ENCODE results near the gene ARIH1.
"Not testable (repeated sequence)": the region's sequence is repeated elsewhere in the genome, so short reads cannot be mapped to it uniquely, and the experiment has no call there.

Gene ARIH1

GRCh38 chr15:72468103-72468502 is 6.0 kb upstream of the ARIH1 start:
- Histone ChIP-seq H3K79me2 (ENCODE audit: control insufficient read depth, insufficient read depth, low read length, unreplicated experiment) (peaks cover 4% of the 10 kb centered on the region), H3K4me3 (ENCODE audit: low read depth, low read length) (no peak overlapping the region), H3K36me3 (ENCODE audit: insufficient read depth, low read length) (0 out of 2 replicates have a peak, but pooled peaks cover 3% of the 10 kb centered on the region), H3K27me3 (ENCODE audit: insufficient read depth, low read length) (no peaks in the 10 kb centered on the region), H3K27ac (ENCODE audit: low read depth, low read length) (no peak overlapping the region), H3K4me1 (ENCODE audit: control insufficient read depth, insufficient read depth, low read length, unreplicated experiment) (peaks cover 2% of the 10 kb centered on the region), H2AFZ (ENCODE audit: low read length, unreplicated experiment) (no peak overlapping the region)

- H2AFZ ChIP-seq (ENCODE audit: low read length, unreplicated experiment), result peak overlapping the region; percentile 94
- peaks cover 41% of the 10 kb centered on the region for H3K79me2 ChIP-seq (ENCODE audit: control insufficient read depth, insufficient read depth, low read length, unreplicated experiment)
Measured at GRCh38 chr15:72472992-72473610, 1.0 kb upstream of the ARIH1 start.

DNA sequence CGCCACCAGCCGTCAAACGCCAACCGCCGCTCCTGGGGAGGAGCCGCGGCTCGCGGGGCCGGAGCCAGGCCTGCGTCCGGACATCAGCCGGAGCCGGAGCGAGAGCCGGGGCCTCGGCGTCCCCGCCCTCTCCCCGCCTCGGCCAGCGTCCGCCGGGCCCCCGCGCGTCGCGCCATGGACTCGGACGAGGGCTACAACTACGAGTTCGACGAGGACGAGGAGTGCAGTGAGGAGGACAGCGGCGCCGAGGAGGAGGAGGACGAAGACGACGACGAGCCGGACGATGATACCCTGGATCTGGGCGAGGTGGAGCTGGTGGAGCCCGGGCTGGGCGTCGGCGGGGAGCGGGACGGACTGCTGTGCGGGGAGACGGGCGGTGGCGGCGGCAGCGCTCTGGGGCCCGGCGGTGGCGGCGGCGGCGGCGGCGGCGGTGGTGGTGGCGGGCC is 359 bp downstream of the ARIH1 start:
- H3K27me3 ChIP-seq (ENCODE audit: insufficient read depth, low read length), result no peaks in the 10 kb centered on the region
- H2AFZ ChIP-seq (ENCODE audit: low read length, unreplicated experiment), result no peak overlapping the region
- H3K27ac ChIP-seq (ENCODE audit: low read depth, low read length), result peak overlapping the region; percentile 99
- peaks cover 54% of the 10 kb centered on the region for H3K79me2 ChIP-seq (ENCODE audit: control insufficient read depth, insufficient read depth, low read length, unreplicated experiment)
- peaks cover 15% of the 10 kb centered on the region for H3K4me1 ChIP-seq (ENCODE audit: control insufficient read depth, insufficient read depth, low read length, unreplicated experiment)
- peaks cover 24% of the 10 kb centered on the region for H3K36me3 ChIP-seq (ENCODE audit: insufficient read depth, low read length)
- peak overlapping the region; percentile 93 for H3K4me3 ChIP-seq (ENCODE audit: low read depth, low read length)

More at GRCh38 chr15:72472992-72473610, 1.0 kb upstream of the ARIH1 start:
- peaks cover 15% of the 10 kb centered on the region for H3K4me1 ChIP-seq (ENCODE audit: control insufficient read depth, insufficient read depth, low read length, unreplicated experiment)
- H3K36me3 ChIP-seq (ENCODE audit: insufficient read depth, low read length), result peaks cover 14% of the 10 kb centered on the region
- H3K27me3 ChIP-seq (ENCODE audit: insufficient read depth, low read length), result no peaks in the 10 kb centered on the region
- H3K27ac ChIP-seq (ENCODE audit: low read depth, low read length), result peak overlapping the region; percentile 99
- peak overlapping the region; percentile 93 for H3K4me3 ChIP-seq (ENCODE audit: low read depth, low read length)

DNA sequence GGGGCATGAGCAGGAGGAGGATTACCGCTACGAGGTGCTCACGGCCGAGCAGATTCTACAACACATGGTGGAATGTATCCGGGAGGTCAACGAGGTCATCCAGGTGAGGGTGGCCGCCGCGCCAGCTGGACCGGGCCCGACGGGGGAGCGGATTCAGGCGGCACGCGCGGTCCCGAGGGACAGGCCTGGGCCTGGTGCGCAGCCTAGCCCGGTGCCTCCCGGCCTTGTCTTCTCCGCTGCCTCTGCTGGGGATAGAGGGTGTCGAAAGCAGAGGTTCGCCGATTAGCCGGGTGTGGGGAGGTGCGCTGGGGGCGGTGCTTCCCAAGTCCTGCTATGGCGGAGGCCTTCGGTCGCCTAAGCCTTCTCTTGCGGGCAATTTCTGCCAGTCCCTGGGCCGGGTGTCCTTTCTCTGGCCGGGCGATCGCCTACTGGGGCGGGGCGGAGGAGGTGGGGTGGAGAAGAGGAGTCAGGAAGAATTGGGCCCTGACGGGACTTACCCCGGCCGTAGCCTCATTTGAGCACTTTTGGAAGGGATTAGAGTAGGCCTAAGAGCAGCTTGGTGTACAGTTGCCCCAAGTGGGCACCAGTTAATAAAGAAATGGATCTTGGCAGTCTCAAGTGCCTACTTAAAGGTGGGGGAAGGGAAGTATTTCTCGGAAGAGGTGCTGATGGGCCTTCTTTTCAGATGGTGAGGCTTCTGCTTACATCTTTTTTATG is 940 bp downstream of the ARIH1 start:
- peaks cover 24% of the 10 kb centered on the region for H3K36me3 ChIP-seq (ENCODE audit: insufficient read depth, low read length)
- peak overlapping the region; percentile 56 for H2AFZ ChIP-seq (ENCODE audit: low read length, unreplicated experiment)
- H3K79me2 ChIP-seq (ENCODE audit: control insufficient read depth, insufficient read depth, low read length, unreplicated experiment), result peaks cover 60% of the 10 kb centered on the region
- peak overlapping the region; percentile 99 for H3K27ac ChIP-seq (ENCODE audit: low read depth, low read length)
- no peaks in the 10 kb centered on the region for H3K27me3 ChIP-seq (ENCODE audit: insufficient read depth, low read length)
- peak overlapping the region; percentile 93 for H3K4me3 ChIP-seq (ENCODE audit: low read depth, low read length)
- H3K4me1 ChIP-seq (ENCODE audit: control insufficient read depth, insufficient read depth, low read length, unreplicated experiment), result peaks cover 15% of the 10 kb centered on the region

GRCh38 chr15:72475674-72476073 is 1.5 kb downstream of the ARIH1 start:
- H3K27me3 ChIP-seq (ENCODE audit: insufficient read depth, low read length), result no peaks in the 10 kb centered on the region
- peaks cover 66% of the 10 kb centered on the region for H3K79me2 ChIP-seq (ENCODE audit: control insufficient read depth, insufficient read depth, low read length, unreplicated experiment)
- H3K27ac ChIP-seq (ENCODE audit: low read depth, low read length), result peak overlapping the region; percentile 99
- H2AFZ ChIP-seq (ENCODE audit: low read length, unreplicated experiment), result no peak overlapping the region
- peaks cover 25% of the 10 kb centered on the region for H3K36me3 ChIP-seq (ENCODE audit: insufficient read depth, low read length)
- H3K4me3 ChIP-seq (ENCODE audit: low read depth, low read length), result peak overlapping the region; percentile 93
- peaks cover 15% of the 10 kb centered on the region for H3K4me1 ChIP-seq (ENCODE audit: control insufficient read depth, insufficient read depth, low read length, unreplicated experiment)

DNA sequence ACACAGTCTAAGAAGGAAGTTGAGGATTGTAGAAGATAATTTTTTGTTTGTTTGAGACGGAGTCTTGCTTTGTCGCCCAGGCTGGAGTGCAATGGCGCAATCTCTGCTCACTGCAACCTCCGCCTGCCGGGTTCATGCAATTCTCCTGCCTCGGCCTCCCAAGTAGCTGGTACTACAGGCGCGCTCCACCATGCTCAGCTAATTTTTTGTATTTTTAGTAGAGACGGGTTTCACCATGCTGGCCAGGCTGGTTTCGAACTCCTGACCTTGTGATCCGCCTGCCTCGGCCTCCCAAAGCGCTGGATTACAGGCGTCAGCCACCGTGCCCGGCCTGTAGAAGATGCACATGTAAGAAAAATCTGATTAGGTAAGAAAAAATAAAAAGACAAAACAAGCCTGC is 2.2 kb downstream of the ARIH1 start:
- peak overlapping the region; percentile 93 for H3K4me3 ChIP-seq (ENCODE audit: low read depth, low read length)
- not testable (repeated sequence) for H2AFZ ChIP-seq (ENCODE audit: low read length, unreplicated experiment); H3K27me3 ChIP-seq (ENCODE audit: insufficient read depth, low read length)
- peaks cover 28% of the 10 kb centered on the region for H3K36me3 ChIP-seq (ENCODE audit: insufficient read depth, low read length)
- H3K4me1 ChIP-seq (ENCODE audit: control insufficient read depth, insufficient read depth, low read length, unreplicated experiment), result peaks cover 15% of the 10 kb centered on the region
- H3K79me2 ChIP-seq (ENCODE audit: control insufficient read depth, insufficient read depth, low read length, unreplicated experiment), result peaks cover 72% of the 10 kb centered on the region
- H3K27ac ChIP-seq (ENCODE audit: low read depth, low read length), result peak overlapping the region; percentile 99; the same call in 1 of the 2 replicates

DNA sequence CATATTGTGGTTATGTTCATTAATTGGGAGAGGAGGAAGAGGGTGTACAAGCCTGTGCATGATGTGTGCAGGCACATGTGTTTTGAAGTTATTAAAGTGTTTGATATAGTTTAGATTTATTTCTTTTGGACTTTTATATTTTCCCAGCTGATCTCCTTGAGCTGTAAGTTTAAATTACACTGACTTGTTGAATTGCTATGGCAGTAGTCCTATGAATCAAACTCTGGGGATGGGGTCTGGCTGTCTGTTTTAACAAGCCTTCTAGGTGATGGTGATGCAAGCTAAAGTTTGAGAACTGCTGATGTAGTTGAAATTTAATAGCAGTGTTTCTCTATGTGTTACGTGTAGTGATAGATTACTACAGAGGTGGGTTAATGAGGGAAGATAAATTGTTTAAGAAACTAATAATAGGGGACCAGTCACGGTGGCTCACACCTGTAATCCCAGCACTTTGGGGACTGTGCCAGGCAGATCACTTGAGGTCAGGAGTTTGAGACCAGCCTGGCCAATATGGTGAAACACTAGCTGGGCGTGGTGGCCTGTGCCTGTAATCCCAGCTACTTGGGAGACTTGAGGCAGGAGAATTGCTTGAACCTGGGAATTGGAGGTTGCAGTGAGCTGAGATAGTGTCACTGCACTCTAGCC is 7.0 kb downstream of the ARIH1 start:
- Histone ChIP-seq H3K4me3 (ENCODE audit: low read depth, low read length) (no peak overlapping the region), H3K79me2 (ENCODE audit: control insufficient read depth, insufficient read depth, low read length, unreplicated experiment) (peaks cover 95% of the 10 kb centered on the region), H2AFZ (ENCODE audit: low read length, unreplicated experiment) (no peak overlapping the region), H3K27me3 (ENCODE audit: insufficient read depth, low read length) (no peaks in the 10 kb centered on the region), H3K4me1 (ENCODE audit: control insufficient read depth, insufficient read depth, low read length, unreplicated experiment) (peaks cover 19% of the 10 kb centered on the region), H3K36me3 (ENCODE audit: insufficient read depth, low read length) (peaks cover 38% of the 10 kb centered on the region), H3K27ac (ENCODE audit: low read depth, low read length) (no peak overlapping the region)

GRCh38 chr15:72482275-72482674 is 8.1 kb downstream of the ARIH1 start:
- Histone ChIP-seq H3K79me2 (ENCODE audit: control insufficient read depth, insufficient read depth, low read length, unreplicated experiment) (peaks cover 93% of the 10 kb centered on the region), H3K27ac (ENCODE audit: low read depth, low read length) (no peak overlapping the region), H3K36me3 (ENCODE audit: insufficient read depth, low read length) (peaks cover 29% of the 10 kb centered on the region), H3K4me1 (ENCODE audit: control insufficient read depth, insufficient read depth, low read length, unreplicated experiment) (peaks cover 18% of the 10 kb centered on the region), H3K4me3 (ENCODE audit: low read depth, low read length) (no peak overlapping the region), H3K27me3 (ENCODE audit: insufficient read depth, low read length) (no peaks in the 10 kb centered on the region), H2AFZ (ENCODE audit: low read length, unreplicated experiment) (no peak overlapping the region)

GRCh38 chr15:72483279-72483678 is 9.1 kb downstream of the ARIH1 start:
- Histone ChIP-seq H3K36me3 (ENCODE audit: insufficient read depth, low read length) (peaks cover 27% of the 10 kb centered on the region), H3K79me2 (ENCODE audit: control insufficient read depth, insufficient read depth, low read length, unreplicated experiment) (peaks cover 93% of the 10 kb centered on the region), H2AFZ (ENCODE audit: low read length, unreplicated experiment) (no peak overlapping the region), H3K4me1 (ENCODE audit: control insufficient read depth, insufficient read depth, low read length, unreplicated experiment) (peaks cover 24% of the 10 kb centered on the region), H3K27ac (ENCODE audit: low read depth, low read length) (no peak overlapping the region), H3K27me3 (ENCODE audit: insufficient read depth, low read length) (no peaks in the 10 kb centered on the region), H3K4me3 (ENCODE audit: low read depth, low read length) (no peak overlapping the region)

DNA sequence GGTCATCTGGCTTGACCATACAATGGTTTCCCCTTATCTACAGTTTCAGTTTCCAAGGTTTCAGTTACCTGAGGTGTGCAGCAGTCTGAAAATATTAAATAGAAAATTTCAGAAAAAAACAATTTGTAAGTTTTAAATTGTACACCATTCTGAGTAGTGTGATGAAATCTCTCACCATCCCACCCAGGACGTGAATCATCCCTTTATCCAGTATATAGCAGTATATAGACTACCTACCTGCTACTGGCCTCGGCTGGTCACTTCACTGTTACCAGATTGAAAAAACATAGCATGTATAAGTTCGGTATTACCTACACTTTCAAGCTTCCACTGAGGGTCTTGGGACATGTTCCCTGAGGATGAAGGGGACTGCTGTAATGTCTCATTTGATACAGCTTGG is 12.0 kb downstream of the ARIH1 start:
- H3K79me2 ChIP-seq (ENCODE audit: control insufficient read depth, insufficient read depth, low read length, unreplicated experiment), result peaks cover 91% of the 10 kb centered on the region
- peaks cover 24% of the 10 kb centered on the region for H3K4me1 ChIP-seq (ENCODE audit: control insufficient read depth, insufficient read depth, low read length, unreplicated experiment)

More for the DNA sequence above, 12.0 kb downstream of the ARIH1 start:
- H3K27me3 ChIP-seq (ENCODE audit: insufficient read depth, low read length), result no peaks in the 10 kb centered on the region
- H3K4me3 ChIP-seq (ENCODE audit: low read depth, low read length), result no peak overlapping the region
- H3K36me3 ChIP-seq (ENCODE audit: insufficient read depth, low read length), result peaks cover 11% of the 10 kb centered on the region; the same call in 1 of the 2 replicates
- no peak overlapping the region for H2AFZ ChIP-seq (ENCODE audit: low read length, unreplicated experiment)
- H3K27ac ChIP-seq (ENCODE audit: low read depth, low read length), result no peak overlapping the region

All from ACC112 (cell line).